PC-9 (cell line): ENCODE results near the gene A2ML1.
"Not testable (repeated sequence)": the region's sequence is repeated elsewhere in the genome, so short reads cannot be mapped to it uniquely, and the experiment has no call there.

Experiments used
- CTCF ChIP-seq: fragments of 200-600 bp; sonication (generic); conservative IDR thresholded peaks from 2 replicates; pipeline ENCODE4 v1.6.1; 2017; ENCODE audit warnings: mixed run types, antibody characterized with exemption, mild to moderate bottlenecking, moderate library complexity
- EZH2 ChIP-seq: fragments of 200-600 bp; sonication (generic); IDR thresholded peaks from 2 replicates; pipeline ENCODE4 v1.8.0; 2017; ENCODE audit warnings: antibody characterized with exemption, low read depth

- not testable (repeated sequence) for TF ChIP-seq CTCF, EZH2
These were observed 29.2 kb upstream of the A2ML1 start for GRCh38 chr12:8793226-8793625.
